GM18511 (cell line): ENCODE measurements around the gene SNRNP25.
"Not testable (repeated sequence)": the region's sequence is repeated elsewhere in the genome, so short reads cannot be mapped to it uniquely, and the experiment has no call there.

Experiments
- ATAC-seq: cut with Tn5 transposase; IDR thresholded peaks from one replicate; pipeline ENCODE4 v1.9.1; 2021; ENCODE audit warnings: mild to moderate bottlenecking, moderate library complexity; ENCODE audit not compliant: unreplicated experiment

Gene SNRNP25

DNA sequence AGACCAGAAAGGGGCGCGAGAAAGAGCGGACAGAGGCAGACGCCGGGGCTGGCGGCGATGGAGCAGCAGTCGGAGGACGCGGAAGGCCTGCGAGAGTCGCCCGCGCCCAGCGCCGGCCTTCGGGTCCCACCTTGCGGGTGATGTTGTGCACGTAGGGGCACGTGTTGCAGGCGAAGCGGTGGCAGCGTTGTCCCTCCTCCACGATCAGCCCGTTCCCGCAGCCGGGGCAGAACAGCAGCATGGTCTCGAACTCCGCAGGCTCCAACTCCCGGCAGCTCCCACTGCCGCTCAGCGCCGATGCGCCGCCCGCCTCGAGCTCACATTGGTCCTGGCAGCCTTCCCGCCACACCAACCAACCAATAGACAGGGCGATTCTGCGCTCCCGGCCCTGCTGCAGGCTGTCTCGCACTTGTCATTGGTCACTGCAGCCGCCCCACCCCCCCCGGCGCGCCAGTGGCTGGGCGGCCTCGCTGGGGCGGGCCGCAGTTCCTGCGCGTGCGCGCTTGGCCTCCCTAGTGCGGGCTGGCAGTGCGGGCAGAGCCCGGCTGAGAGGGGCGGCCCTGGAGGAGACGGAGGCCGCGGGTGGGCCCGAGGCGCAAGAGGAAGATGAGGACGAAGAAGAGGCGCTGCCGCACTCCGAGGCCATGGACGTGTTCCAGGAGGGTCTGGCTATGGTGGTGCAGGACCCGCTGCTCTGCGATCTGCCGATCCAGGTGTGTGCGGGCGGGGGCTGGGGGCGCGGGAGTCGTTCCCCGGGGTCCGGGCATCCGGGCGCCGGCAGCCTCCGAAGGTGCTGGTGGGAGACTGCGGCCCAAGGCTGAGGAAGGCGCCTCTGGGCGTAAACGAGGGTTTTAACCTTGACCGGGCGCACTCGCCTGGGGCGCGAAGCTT lies at the start of gene SNRNP25, which contains the start of gene POLR3K:
SNRNP25 (plus strand) TSS at position 483 of the 891 bp plus-strand sequence; CDS start at position 672, 189 bp downstream.
POLR3K (minus strand) TSS at position 263 of the 891 bp plus-strand sequence; CDS start at position 241, 22 bp downstream.
- peak; percentile 96 for ATAC-seq

DNA sequence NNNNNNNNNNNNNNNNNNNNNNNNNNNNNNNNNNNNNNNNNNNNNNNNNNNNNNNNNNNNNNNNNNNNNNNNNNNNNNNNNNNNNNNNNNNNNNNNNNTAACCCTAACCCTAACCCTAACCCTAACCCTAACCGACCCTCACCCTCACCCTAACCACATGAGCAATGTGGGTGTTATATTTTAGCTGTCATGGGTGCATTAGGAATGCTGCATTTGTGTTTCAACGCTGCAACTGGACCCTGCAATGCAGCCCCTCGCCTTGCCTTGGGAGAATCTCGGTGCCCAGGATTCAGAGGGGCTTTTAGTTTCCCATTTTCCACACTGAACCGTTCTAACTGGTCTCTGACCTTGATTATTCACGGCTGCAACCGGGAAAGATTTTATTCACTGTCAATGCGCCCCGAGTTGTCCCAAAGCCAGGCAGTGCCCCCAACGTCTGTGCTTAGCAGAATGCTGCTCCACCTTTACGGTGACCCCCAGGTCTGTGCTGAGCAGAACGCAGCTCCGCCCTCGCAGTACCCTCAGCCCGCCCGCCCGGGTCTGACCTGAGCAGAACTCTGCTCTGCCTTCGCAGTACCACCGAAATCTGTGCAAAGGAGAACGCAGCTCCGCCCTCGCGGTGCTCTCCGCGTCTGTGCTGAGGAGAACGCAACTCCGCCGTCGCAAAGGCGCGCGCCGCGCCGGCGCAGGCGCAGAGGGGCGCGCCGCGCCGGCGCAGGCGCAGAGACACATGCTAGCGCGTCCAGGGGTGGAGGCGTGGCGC lies 43.5 kb upstream of the SNRNP25 start:
- no peak for ATAC-seq

DNA sequence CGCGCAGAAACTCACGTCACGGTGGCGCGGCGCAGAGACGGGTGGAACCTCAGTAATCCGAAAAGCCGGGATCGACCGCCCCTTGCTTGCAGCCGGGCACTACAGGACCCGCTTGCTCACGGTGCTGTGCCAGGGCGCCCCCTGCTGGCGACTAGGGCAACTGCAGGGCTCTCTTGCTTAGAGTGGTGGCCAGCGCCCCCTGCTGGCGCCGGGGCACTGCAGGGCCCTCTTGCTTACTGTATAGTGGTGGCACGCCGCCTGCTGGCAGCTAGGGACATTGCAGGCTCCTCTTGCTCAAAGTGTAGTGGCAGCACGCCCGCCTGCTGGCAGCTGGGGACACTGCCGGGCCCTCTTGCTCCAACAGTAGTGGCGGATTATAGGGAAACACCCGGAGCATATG lies 42.9 kb upstream of the SNRNP25 start:
- ATAC-seq: not testable (repeated sequence)

DNA sequence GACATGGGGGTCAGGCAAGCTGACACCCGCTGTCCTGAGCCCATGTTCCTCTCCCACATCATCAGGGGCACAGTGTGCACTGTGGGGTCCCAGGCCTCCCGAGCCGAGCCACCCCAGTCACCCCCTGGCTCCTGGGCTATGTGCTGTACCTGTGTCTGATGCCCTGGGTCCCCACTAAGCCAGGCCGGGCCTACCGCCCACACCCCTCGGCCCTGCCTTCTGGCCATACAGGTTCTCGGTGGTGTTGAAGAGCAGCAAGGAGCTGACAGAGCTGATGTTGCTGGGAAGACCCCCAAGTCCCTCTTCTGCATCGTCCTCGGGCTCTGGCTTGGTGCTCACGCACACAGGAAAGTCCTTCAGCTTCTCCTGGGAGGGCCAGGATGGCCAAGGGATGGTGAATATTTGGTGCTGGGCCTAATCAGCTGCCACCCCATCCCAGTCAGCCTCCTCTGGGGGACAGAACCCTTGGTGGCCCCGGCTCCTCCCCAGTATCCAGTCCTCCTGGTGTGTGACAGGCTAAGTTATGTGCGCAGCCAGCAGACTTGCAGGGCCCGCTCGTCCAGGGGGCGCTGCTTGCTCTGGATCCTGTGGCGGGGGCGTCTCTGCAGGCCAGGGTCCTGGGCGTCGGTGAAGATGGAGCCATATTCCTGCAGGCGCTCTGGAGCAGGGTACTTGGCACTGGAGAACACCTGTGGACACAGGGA lies 36.4 kb upstream of the SNRNP25 start:
- not testable (repeated sequence) for ATAC-seq

DNA sequence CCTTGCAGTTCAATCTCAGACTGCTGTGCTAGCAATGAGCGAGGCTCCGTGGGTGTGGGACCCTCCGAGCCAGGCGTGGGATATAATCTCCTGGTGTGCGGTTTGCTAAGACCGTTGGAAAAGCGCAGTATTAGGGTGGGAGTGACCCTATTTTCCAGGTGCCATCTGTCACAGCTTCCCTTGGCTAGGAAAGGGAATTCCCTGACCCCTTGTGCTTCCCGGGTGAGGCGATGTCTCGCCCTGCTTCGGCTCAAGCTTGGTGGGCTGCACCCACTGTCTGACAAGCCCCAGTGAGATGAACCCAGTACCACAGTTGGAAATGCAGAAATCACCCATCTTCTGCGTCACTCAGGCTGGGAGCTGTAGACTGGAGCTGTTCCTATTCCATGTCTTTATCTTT lies 32.7 kb upstream of the SNRNP25 start:
- not testable (repeated sequence) for ATAC-seq

DNA sequence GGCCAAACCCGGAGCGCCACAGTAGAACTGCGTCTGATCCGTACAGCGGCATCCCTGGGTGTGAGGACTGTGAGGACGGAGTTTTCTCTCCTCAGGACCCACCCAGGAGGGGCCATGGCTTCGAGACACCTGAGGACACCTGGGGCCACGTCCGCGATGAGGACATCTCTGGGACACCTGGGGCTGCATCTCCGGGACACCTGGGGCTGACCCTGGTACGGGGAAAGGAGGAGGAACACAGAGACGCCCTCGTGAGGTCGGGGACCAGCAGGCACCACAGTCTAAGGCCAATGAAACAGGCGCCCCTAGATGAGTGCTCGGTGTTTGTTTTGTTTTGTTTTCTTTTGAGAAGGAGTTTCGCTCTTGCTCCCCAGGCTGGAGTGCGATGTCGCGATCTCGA lies 29.5 kb upstream of the SNRNP25 start:
- ATAC-seq: not testable (repeated sequence)

DNA sequence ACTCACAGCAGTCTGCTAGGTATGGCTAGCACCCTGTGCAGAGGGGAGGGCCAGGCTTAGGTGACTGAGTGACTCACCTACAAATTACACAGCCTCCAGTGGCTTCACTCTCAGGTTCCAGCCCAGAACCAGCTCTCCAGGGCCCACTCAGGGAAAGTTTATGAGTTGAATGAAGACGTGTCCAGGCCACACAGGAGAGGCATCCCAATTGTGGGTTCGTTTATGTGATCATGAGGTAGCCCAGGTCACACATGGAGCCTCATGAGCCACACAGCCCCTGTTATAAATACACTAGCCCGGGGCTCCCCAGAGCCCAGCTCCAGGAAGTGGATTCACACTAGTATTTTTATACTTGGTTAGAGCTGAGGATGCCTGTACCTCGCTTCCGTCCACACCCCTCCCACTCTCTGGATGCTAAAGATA lies 27.7 kb upstream of the SNRNP25 start:
- ATAC-seq: peak; percentile 80

DNA sequence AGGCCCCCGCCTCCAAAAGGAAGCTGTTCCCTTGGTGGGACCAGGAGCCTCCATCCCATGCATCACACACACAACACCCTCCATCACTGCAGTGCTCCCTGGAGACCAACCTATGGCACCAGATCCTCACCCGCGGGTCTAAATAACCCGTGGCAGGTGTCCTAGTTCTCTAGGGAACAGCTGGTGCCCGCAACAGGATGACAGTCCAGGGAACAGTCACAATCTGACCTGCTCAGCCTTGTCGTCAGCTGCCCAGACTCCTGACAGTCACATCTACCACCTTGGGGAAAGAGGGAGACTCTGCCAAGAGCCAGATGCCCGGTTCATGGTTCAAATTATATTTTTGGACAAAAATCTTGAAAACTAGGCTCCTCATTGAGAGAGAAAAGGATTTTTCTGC lies 23.0 kb upstream of the SNRNP25 start:
- not testable (repeated sequence) for ATAC-seq

DNA sequence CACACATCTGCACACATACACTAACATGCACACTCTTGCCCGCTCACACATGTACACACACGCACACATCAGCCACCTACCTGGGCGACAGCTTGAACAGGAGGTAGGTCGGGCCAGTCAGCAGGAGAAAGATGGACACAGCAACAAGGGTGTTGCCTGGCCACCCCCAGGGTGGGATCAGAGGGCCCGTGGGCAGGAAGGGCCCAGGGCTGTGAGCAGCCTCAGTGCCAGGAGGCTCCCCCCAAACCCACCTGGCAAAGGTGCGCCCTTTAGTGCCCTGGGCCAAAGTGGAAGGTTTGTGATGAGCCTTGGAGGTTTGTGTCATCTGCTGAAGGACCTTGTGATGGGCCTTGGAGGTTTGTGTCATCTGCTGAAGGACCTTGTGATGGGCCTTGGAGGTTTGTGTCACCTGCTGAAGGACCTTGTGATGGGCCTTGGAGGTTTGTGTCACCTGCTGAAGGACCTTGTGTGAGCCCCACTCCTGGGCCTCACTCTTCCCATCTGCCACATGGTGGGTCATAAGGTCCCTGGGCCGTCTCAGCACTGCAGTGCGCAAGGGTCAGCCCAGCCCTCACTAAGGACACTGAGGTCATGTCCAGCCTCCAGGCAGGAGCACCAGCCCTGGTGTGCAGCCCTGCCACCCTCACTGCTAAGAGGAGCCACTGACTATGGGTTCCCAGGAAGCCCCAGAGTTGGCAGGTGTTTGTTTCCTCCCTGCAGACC lies 20.3 kb upstream of the SNRNP25 start:
- ATAC-seq: not testable (repeated sequence)

DNA sequence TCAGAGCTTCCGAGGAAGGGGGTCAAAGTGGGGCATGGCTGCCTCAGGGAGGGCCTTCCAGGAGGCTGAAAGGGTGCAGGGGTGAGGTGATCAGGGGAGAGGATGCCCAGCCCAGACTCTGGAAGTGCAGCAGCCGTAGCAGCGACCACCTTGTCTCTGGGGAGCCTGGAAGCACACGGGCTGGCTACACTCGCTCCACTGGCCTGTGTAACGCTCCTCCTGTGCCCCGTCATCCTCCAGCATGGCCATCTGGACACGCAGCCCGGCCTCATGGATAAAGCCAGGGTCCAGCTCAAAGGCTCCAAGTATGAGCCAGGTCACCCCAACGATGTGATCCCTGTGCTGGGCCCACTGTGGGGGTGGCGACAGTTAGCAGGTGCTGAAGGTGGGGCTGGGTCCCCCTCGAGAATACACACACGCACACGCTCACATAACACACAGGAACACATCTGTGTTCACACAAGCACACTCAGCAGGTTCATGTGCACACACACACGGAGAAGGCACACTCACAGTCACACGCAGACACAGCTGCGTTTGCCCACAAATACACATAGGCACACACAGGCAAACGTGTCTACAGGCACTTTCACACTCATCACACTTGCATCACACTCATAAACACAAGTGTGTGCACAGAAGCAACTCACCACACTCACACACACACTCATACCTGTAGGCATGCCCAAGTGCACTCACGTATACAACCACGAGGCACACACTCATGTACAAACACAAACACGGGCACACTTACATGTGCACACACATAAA lies 19.6 kb upstream of the SNRNP25 start:
- ATAC-seq: no peak

DNA sequence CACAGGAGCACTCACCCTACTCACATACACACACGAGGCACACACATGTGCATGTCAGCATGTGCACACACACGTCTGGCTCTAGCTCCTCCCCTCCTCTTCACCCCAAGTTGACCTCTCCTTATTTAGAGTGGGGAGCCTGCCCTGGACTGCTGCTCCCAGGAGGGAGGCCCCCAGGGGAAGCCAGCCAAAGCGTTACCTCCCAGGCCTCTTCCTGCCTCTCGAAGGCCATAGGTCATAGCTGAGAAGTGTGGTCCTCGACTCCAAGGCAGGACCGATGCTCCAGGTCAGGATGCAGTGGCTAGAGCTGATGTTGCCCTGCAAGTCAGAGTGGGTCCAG lies 19.0 kb upstream of the SNRNP25 start:
- no peak for ATAC-seq

DNA sequence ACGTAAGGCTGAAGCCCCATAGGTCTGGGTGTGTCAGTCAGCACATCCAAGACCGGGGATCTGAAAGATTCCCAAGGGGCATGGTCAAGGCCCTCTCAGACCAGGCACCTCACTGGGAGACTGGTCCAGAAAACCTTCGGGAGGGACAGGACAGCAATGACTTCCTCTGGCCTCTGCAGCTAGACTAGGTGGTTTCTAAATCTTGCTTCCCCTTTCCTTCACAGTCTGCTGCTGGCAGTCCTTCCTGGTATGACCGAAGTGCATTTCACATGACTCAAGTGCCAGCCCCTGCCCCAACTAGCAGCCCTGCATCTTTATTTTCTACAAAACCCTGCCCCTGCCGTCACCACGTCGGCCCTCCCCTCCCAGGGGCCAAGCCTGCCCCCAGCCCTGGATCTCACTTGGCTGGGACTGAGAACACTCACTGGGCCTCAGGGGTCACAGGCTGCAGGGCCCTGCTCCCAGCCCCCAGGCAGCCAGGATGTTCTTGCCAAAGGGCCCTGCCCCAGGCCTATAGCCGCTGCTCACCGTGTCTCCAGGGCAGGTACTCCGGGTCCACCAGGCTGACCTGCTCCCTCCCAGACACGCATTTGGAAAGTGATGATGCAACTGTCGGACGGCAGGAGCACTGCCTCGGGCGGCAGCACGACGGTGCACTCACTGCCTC lies 18.5 kb upstream of the SNRNP25 start:
- ATAC-seq: no peak

DNA sequence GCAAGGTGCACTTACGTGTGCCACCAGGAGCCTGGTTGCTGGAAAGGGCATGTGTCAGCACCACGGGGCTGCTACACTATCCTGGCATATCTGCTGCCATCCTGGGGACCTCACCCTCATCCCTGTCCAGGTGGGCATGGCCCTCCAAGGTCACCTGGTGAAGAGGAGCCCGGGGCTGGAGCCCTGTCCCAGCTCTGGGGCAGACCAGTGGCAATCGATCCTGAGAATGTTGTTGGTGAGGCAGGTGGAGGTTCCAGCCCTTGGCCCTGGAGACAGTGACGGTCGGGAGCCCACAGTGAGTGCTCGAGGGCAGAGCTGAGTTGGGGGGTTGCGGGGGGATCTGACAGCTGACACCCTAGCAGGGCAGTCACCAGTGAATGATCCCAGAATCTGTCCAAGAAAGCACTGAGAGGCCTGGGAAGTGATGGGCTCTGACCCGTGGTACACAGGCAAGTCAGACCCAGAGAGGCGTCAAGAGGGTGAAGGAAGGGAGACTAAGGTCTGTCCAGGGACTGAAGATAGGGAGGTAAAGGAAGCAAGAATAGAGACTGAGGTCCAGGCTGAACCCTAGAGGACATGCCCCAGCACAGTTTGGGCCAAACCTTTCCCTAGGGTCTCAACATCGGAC lies 17.8 kb upstream of the SNRNP25 start:
- ATAC-seq: no peak

DNA sequence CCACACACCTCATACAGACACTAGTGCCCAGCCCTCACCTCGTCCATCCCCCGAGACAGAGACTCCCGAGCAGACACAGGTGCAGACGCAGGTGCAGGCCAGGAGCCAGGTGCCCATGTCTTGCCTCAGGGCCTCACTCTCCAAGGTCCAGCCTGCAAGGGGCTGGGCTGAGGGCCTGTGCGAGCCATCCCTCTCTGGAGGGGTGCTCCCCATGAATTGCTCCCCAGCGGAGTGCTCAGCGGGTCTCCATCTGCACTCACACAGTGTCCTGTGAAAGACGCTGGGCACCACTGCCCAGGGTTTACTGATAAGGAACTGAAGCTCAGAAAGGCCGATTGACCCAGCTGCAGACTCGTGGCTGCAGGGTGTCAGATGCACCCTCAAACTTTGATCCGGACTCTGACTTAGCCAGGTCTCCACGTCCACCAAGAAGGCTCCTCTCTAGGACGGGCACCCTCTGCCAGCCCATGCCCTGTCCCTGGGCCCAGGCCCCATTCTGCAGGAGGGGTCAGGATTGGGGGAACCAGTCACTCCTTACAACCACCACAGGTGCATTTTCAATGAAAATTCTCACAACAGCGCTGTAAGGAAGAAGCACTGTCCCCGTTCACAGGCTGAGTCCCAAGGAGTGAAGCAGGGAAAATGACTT lies 17.2 kb upstream of the SNRNP25 start:
- ATAC-seq: no peak

DNA sequence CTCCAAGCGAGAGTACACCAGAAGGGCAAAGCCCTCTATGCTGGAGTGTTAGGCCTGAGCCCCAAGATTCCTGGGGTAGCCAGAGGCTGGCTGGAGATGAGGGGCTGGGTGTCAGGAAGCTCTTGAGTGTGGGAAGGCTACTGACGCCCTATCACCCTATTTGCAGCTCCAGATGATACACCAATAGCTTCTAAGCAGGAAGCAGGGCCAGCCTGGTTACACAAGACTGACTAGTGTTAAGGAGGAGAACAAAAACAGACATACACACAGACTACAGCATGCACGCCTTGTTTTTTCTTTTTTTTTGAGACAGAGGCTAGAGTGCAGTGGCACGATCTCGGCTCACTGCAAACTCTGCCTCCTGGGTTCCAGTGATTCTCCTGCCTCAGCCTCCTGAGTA lies 16.1 kb upstream of the SNRNP25 start:
- no peak for ATAC-seq

DNA sequence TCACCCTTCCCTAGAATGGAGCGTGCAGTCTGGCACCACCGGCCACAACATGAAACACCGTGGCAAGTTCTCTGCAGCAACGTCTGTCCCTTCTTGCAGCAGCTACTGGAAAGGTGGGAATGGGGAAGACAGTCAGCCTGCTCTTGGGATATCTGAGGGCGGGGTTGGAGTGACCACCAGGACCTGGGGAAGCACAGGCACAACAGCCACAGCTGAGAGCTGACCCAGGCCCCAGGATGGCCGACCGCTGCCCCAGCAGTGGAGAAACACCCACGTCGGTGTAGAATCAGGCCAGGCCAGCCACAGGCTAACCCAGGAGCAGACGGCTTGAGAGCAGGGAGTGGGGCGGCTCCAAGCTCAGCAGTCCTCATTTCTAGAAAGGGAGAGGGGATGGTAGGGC lies 15.4 kb upstream of the SNRNP25 start:
- not testable (repeated sequence) for ATAC-seq

DNA sequence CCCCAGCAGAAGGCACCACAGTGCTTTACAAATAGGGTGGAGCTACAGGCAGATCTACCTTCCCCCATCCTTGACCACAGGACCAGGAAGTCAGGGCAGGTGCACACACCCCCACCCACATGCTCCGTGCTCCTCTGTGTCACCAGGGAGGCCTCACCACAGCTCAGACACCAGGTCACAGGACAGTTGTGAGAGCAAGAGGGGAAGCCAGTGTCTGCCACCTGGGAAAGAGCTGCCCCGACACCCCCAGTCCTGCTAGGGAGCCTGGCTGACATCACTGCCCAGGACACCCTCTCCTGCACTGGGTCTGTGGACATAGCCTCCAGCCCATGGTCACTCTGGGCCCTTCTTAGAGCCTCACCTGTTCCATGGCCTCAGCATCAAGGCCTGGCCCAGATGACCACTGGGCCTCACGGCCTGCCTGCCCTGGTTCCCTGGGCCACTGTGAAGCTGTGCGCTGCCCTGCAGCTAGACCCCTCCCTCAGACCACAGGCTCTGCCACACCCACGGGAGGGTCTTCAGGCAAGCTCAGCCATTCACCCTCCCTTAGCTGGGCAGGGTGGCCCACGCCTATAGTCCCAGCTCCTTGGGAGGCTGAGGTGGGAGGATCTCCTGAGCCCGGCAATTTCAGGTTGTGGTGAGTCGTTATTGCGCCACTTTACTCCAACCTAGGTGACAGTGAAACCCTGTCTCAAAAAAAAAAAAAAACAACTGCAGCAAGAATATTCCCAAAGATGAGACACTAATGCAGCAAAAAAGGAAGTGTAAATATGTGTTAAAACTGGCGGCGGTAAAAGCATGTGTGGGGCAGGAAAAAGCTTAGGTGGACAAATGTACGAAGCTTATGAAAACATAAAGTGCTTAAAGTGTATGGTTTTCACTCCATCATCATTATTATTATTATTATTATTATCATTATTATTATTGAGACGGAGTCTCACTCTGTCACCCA lies 14.4 kb upstream of the SNRNP25 start:
- ATAC-seq: peak; percentile 86
